DND-41 (cell line): ENCODE results near the gene ANKRD65.

Experiments used
- CTCF ChIP-seq: IDR thresholded peaks from 2 replicates; pipeline ENCODE4 v1.5.1; 2012; ENCODE audit warnings: borderline replicate concordance, low read length, moderate library complexity, mild to moderate bottlenecking; ENCODE audit not compliant: poor library complexity, severe bottlenecking; ENCODE audit errors: extremely low read depth
- EZH2 ChIP-seq: IDR thresholded peaks from 3 replicates; pipeline ENCODE4 v1.6.1; 2012; ENCODE audit warnings: borderline replicate concordance, low read depth, mild to moderate bottlenecking, moderate library complexity, low read length, inconsistent platforms; ENCODE audit not compliant: severe bottlenecking

- TF ChIP-seq CTCF (peak; percentile 46), EZH2 (no peak)
Measured at GRCh38 chr1:1374929-1375662, 46.0 kb downstream of the ANKRD65 start, which contains the start of gene AURKAIP1.
